ENCODE measurements around the gene FAM98B. TPM values are rescaled to one million over a fixed set of nuclear protein-coding genes. Genes with fewer than 3 reads are reported as not detected.

The FAM98B gene
- total and polyA plus RNA-seq, 2 of the 8 experiments (the other 6 are each of a cell fraction or from before 2014, with no cell fraction given) = 5.9 to 48.4 TPM

DNA sequence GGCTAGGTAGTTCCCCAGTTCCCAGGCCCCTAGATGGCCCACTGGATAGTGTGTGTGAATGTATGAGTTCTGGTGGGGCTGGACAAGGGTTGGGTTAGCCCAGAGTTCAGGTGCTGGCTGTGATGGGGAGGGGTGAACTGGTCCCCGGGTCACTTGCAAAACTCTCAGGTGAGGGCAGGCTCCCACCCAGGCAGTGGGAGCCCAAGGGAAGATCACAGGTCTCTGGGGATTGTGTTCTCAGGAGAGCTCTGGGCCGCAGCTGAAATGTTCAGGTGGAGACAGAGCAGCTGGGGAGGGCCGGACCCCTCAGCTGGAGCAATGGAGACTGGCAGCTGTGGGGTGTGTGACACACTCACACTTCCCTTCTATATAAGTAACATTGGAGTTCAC, 12.8 kb upstream of the FAM98B start:
- Histone ChIP-seq H2BK5ac (ENCODE audit: low read depth, low read length) (no peak overlapping the region), H4K20me1 (replicated peaks in 1 of 2; ENCODE audit: control insufficient read depth in 1 of 2, insufficient read depth in 2 of 2, low read length in 2 of 2) (no peaks in the 10 kb centered on the region), H3K14ac (ENCODE audit: insufficient read length) (no peak overlapping the region), H4K8ac (ENCODE audit: extremely low read depth, insufficient read depth, low read length) (no peak overlapping the region), H3K9me3 (ENCODE audit: insufficient read depth in 2 of 2, low read depth in 1 of 2, low read length in 1 of 2) (no peaks in the 10 kb centered on the region), H3K36me3 (ENCODE audit: control insufficient read depth in 2 of 4, insufficient read depth in 4 of 4, low read length in 3 of 4) (no peaks in the 10 kb centered on the region), H3K23ac (ENCODE audit: insufficient read length) (no peak overlapping the region), H3K4me3 (ENCODE audit: extremely low read depth in 1 of 4, insufficient read depth in 2 of 4, low read depth in 3 of 4, low read length in 4 of 4) (no peak overlapping the region), H3K4me2 (ENCODE audit: insufficient read depth in 1 of 2, low read depth in 2 of 2, low read length in 2 of 2) (no peak overlapping the region), H2BK12ac (ENCODE audit: low read depth, low read length) (no peak overlapping the region), H3K4ac (replicated peaks; ENCODE audit: insufficient read length, low read depth, low read length) (no peak overlapping the region), H2AFZ (ENCODE audit: low read length) (no peak overlapping the region), H3K79me2 (ENCODE audit: control insufficient read depth in 1 of 2, insufficient read depth in 2 of 2, low read length in 2 of 2) (no peaks in the 10 kb centered on the region), H3K18ac (ENCODE audit: extremely low read depth, low read length) (no peak overlapping the region), H3K9ac (replicated peaks in 1 of 4; ENCODE audit: extremely low read depth in 1 of 4, low read depth in 3 of 4, low read length in 3 of 4) (no peak overlapping the region), H3K79me1 (ENCODE audit: low read depth, low read length) (no peaks in the 10 kb centered on the region), H3K56ac (replicated peaks; ENCODE audit: insufficient read length, low read depth, low read length) (no peak overlapping the region), H2BK15ac (ENCODE audit: low read length) (no peak overlapping the region), H4K91ac (replicated peaks; ENCODE audit: insufficient read length, low read length) (no peak overlapping the region), H4K5ac (ENCODE audit: insufficient read length, low read depth, low read length) (no peak overlapping the region), H2BK20ac (ENCODE audit: low read length) (no peak overlapping the region), H2BK120ac (replicated peaks; ENCODE audit: low read depth, low read length) (no peak overlapping the region), H2AK5ac (ENCODE audit: low read depth, low read length) (no peak overlapping the region), H3K4me1 (replicated peaks in 1 of 4; ENCODE audit: control insufficient read depth in 3 of 4, insufficient read depth in 4 of 4, low read length in 3 of 4) (peaks cover 0 to 4% (median 3%) of the 10 kb centered on the region in 4 experiments; a peak in 3 of 7 replicates), H3K23me2 (ENCODE audit: low read depth, low read length) (no peaks in the 10 kb centered on the region), H3K27ac (ENCODE audit: low read depth, low read length) (no peak overlapping the region), H3K27me3 (replicated peaks in 1 of 4; ENCODE audit: control insufficient read depth in 3 of 4, extremely low read depth in 1 of 4, insufficient read depth in 3 of 4, low read length in 3 of 4) (no peaks in the 10 kb centered on the region)
- FAIRE-seq (no peak), DNase-seq (ENCODE audit: low read depth in 1 of 2, low spot score in 2 of 2) (no peak)
- TF ChIP-seq RFX5 (IDR thresholded peaks at IDR 0.05; ENCODE audit: borderline replicate concordance, low read depth, low read length) = no peak
- TF ChIP-seq RXRA (IDR thresholded peaks at IDR 0.05; ENCODE audit: insufficient read depth, low read depth, low read length) = no peak
- TF ChIP-seq EZH2 (IDR thresholded peaks at IDR 0.05; ENCODE audit: low read depth, low read length, severe bottlenecking) = no peak
- TF ChIP-seq JUN (IDR thresholded peaks at IDR 0.05; ENCODE audit: low read depth, low read length) = no peak
- no peak for TF ChIP-seq SAP30 (IDR thresholded peaks at IDR 0.05; ENCODE audit: insufficient read depth, insufficient replicate concordance, low read length)
- TF ChIP-seq CHD1 (IDR thresholded peaks at IDR 0.05; ENCODE audit: low read depth, low read length) = no peak
- TF ChIP-seq KDM4A (IDR thresholded peaks at IDR 0.05; ENCODE audit: low read depth, low read length, severe bottlenecking) = no peak
- TF ChIP-seq PHF8 (conservative IDR thresholded peaks at IDR 0.05; ENCODE audit: low read depth, low read length) = no peak
- TF ChIP-seq SUZ12 (IDR thresholded peaks at IDR 0.05; ENCODE audit: low read length) = no peak
- TF ChIP-seq HDAC6 (IDR thresholded peaks at IDR 0.05; ENCODE audit: low read depth, low read length) = no peak
- no peak for TF ChIP-seq BCL11A (IDR thresholded peaks at IDR 0.05; ENCODE audit: low read depth in 2 of 2, low read length in 2 of 2)
- TF ChIP-seq BACH1 (IDR thresholded peaks at IDR 0.05; ENCODE audit: low read length) = no peak
- ChIA-PET POLR2A (ENCODE audit: partially characterized antibody) (interaction anchor here (4.2 kb wide), 1 partner anchor 13 kb away, joined by 34 read pairs; the partner anchor contains the start of gene FAM98B), CTCF (ENCODE audit: partially characterized antibody) (interaction anchor here (0.5 to 4.8 kb wide), 51 partner anchors 8 to 712 kb away, joined by 3 to 61 read pairs (median 5); partner anchors contain the start of genes FAM98B and RASGRP1)
- 92% methylated on average over 3 of the region's 3 CpGs; no CpG with 5 or more reads in 1 of the 2 experiments for WGBS, 2 experiments (ENCODE audit: extremely low coverage in 1 of 2, insufficient coverage in 1 of 2, insufficient read length in 1 of 2, insufficient replicate concordance in 2 of 2, low coverage in 1 of 2, low lambda C conversion rate in 2 of 2, missing lambda C conversion rate in 1 of 2)
